ENCODE measurements around the gene RGPD4.

The RGPD4 gene

GRCh38 chr2:107927034-107927534 is 100.4 kb downstream of the RGPD4 start:
- no peak for DNase-seq (ENCODE audit: low read depth in 2 of 3, low spot score in 1 of 3)

- no peak for DNase-seq (ENCODE audit: low read depth in 2 of 3, low spot score in 1 of 3)
Observed at GRCh38 chr2:107931412-107931811, 104.7 kb downstream of the RGPD4 start.

GRCh38 chr2:107932488-107932887 is 105.8 kb downstream of the RGPD4 start:
- no peak for DNase-seq (ENCODE audit: low read depth in 2 of 3, low spot score in 1 of 3)

- DNase-seq (ENCODE audit: low read depth in 2 of 3, low spot score in 1 of 3): no peak
Observed at GRCh38 chr2:107932979-107933378, 106.3 kb downstream of the RGPD4 start.

GRCh38 chr2:107936433-107937359 is 110.0 kb downstream of the RGPD4 start:
- no peak for DNase-seq (ENCODE audit: low read depth in 2 of 3, low spot score in 1 of 3)

All from stimulated activated CD4-positive, alpha-beta T cell treated with anti-CD3 and anti-CD28 coated beads, Interleukin-12 subunit alpha, Interleukin-12 subunit beta, amount 100 ng/mL, for 48 hours (primary cell).